ENCODE data around the gene ELMO3. TPM values are rescaled to one million over a fixed set of nuclear protein-coding genes. Genes with fewer than 3 reads are reported as not detected.

The ELMO3 gene
- total RNA-seq, 1 donor from 2014 or later, result 26.3 TPM

DNA sequence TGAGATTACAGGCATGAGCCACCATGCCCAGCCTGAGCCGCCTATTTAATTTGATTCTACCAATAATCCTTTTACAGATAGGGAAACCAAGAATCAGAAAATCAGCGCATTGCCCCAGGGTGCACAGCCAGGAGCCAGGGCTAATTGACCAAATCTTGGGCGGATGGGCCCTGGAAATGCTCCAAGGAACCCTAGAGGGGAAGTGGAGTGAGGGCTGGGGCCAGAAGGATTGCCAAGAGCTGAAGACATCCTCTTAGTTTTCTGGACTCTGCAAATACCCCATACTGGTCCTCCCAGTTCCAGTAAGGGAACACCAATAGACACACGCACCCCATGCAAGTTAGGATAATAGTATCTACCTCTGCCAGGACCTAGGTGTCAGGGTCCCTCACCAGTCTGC lies 44.5 kb downstream of the ELMO3 start:
- ATAC-seq, result no peak

DNA sequence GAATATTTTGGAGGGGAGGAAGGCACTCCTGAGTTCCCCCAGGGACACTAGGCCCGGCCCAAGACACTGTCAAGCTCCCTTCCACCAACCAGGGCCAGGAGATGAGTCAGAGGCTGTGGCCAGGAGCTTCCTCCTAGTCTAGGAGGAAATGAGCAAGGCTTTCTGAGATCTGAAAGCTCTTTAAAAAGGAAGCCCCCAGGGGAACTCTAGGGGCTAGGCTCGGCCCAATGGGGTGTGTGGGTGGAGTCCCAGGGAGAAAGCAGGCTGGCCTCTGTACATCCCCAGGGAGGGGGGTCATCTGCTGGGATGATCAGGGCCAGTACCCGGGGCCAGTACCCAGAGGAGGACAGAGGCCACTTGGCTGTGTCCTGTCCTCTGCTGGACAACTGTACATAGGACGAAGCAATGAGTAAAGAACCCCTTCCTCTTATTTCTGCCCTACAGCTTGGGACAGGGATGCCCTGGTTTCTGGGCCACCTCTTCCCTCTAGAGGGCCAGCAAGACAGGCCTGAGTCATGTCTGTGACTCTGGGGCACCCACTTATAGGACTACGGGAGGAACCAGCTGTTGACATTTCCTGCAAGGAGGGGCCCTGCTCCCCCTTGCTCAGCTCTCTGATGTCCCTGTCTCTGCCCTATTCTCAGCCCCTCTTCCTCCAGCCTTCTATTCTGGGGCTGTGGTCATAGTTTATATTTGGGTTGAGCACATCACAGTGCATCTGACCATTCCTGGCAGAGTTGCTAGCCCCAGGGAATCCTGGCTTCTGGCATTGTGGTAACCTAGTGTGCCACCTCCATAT lies 45.7 kb downstream of the ELMO3 start:
- ATAC-seq, result peak; percentile 52

DNA sequence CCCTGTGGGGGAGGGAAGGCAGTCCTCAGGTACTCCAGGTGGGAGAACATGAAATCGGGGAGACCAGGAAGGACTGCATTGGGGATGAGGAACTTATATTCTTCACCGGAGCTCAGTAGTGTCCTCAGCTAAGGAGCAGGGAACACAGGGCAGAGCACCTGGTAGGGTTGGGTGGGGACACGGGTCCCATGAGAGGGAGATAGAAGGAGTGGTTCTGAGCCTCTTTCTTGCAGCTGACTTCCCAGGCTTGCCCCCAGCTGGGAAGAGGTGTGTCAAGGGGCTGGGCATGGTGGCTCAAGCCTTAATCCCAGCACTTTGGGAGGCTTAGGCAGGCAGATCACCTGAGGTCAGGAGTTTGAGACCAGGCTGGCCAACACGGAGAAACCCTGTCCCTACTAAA lies 46.3 kb downstream of the ELMO3 start:
- ATAC-seq, result no peak

DNA sequence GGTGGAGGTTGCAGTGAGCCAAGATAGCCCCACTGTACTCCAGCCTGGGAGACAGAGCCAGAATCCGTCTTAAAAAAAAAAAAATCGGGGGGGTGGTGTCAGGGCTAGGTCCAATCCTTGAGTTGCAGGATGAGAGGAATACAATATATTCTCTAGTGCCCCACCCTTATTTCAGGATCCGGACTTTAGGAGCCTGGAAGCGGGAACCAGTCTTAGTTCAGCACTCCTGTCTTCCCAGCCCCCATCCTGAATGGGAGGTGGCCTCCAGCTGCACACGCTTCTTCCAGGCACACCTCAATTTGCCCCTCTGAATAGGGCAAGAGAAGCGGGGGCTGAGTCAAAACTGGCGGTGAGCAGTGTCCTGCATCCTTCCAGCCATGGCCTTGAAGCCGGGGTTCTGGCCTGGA lies 46.7 kb downstream of the ELMO3 start:
- ATAC-seq, result peak; percentile 0

DNA sequence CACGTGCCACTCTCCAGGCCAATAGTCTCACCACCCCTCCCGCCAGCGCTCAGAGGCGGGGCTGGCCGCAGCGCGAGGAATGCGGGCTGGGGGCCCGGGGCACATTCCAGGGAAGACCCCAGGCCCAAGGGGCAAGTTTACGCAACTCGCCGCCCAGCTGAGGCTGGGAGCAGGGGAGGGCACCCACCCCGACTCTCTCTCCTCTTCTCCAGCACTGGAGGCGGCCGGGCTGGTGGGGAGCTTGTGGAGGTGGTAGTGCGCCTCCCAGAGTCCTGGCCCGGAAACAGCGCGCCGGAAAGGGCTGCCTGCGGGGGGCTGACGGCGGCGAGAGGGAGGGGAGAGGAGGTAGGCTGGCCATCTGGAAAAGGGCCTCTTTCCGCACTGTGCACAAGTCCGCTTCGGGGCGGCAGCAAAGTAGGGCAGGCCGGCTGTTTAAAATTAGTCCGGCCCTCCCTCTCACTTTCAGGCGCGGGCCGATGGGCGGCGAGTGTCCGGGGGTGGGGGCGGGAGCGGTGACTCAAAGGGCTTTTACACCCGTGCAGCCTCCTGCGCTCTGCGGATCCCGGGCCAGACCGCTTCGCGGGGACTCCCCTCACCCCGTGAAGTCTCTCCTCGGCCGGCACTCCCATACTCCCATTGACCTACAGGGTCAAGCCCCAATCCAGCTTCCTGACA lies 47.3 kb downstream of the ELMO3 start:
- peak; percentile 24 for ATAC-seq

DNA sequence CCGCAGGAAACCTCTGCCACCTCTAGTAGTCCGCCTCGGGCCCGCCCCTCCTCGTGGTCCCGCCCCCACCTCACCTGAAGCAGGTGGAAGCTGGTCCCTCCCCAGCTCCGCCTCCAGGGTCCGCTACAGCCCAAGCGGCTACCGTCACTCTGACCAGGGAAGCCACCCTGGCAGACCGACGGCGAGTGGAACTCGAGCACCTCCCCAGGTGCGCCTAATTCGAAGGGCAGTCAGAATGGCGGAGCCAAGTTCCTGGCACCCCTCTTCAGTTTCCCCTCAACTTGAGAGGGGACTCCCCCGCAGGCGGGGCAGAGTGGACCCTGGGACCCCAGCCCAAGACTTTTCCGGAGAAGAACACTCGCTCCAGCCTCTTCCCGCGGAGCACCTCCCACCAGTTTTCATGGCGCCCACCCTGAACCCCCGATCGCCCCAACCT lies 47.8 kb downstream of the ELMO3 start:
- ATAC-seq, result peak; percentile 37

DNA sequence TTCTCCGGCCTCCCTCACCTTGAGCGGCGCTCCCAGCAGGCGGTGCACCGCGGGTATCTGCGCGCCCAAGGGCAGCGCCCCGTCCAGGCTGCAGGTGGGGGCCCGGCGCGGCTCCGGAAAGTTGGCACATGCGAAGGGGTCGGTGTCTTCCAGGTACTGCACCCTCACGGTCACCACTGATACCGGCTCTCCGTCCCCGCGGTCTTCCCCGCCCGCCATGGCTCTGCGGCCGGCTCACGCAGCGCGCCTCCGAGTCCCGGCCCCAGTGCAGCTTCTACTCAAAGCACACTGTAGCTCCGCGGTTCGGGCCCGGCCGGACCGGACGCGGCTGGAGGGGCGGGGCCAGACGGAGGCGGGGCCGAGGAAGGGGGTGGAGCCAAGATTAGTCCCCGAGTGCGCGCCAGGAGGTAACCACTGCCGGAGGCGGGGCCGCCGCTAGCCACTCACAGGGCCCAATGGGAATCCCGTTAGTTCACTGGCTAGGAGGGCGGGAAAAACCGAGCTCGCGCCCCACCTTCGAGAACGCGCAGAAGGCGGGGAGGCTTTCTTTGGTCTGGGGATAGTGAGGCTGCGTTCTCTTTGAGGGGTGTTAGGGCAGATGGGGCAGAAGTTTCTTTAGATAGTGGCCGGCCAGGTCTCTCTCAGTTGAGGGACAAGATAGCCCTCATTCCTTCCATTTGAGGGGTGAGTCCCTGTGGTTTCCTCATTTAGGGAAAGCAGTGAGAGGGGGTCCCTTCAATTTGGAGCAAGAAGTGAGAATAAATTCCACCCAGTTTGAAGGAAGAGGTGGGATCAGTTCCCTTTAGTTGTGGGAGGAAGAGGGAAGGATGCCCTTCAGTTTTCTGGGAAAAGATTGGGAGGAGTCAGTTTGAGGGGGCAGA lies 48.5 kb downstream of the ELMO3 start, which contains the start of gene FHOD1:
Gene FHOD1 (minus strand): TSS at position 290 of the 881 bp plus-strand sequence. CDS start 71 bp downstream, at position 219.
- peak; percentile 88 for ATAC-seq

DNA sequence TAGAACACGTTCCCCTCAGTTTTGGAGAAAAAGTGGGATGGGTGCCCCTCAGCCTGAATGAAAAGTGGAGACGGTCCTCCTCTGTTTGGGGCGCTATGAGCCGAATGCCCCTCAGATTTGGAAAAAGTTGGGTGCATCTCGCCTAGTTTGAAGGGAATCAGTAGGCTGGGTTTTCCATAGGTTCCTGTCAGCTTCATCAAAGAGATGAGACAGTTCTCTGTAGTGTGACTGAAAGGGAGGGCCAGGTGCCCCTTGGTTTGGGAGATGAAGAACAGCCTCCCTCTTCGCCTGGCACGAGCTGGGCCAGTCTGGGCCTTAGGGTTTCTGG lies 49.1 kb downstream of the ELMO3 start:
- ATAC-seq, result no peak

DNA sequence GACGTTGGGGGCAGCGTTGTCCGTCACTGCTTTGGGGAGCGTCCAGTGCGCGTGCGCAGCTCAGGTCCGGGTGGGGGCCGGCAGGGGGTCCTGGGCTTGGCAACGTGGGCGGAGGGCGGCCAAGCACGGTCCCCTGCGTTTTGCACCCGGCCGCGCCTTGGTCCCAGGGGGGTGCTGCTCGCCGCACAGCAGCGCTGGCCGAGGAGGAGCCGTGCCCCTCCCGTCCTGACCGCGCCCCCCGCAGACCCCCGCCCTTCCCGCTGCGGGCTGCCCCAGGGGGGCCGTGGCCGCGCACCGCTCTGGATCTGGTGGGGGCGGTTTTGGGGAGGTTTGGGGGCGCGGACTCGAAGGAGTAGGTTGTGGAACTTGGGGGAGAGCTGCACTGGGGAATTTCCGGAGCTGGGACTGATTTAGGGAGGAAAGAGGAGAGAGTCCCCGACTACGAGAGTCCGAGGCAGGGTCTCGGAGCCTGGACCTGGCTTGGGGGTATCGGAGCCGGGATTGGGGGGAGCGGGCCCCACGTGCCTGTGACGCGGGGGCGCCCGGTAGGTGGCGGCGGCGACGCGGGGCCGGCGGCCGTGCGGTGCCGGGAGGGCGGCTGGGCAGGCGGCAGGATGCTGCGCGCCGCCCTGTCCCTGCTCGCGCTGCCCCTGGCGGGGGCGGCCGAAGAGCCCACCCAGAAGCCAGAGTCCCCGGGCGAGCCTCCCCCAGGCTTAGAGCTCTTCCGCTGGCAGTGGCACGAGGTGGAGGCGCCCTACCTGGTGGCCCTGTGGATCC lies 49.7 kb downstream of the ELMO3 start, which contains the start of gene SLC9A5:
Gene SLC9A5 (plus strand): TSS at position 579 of the 777 bp plus-strand sequence. CDS start 36 bp downstream, at position 615.
- no peak for ATAC-seq

DNA sequence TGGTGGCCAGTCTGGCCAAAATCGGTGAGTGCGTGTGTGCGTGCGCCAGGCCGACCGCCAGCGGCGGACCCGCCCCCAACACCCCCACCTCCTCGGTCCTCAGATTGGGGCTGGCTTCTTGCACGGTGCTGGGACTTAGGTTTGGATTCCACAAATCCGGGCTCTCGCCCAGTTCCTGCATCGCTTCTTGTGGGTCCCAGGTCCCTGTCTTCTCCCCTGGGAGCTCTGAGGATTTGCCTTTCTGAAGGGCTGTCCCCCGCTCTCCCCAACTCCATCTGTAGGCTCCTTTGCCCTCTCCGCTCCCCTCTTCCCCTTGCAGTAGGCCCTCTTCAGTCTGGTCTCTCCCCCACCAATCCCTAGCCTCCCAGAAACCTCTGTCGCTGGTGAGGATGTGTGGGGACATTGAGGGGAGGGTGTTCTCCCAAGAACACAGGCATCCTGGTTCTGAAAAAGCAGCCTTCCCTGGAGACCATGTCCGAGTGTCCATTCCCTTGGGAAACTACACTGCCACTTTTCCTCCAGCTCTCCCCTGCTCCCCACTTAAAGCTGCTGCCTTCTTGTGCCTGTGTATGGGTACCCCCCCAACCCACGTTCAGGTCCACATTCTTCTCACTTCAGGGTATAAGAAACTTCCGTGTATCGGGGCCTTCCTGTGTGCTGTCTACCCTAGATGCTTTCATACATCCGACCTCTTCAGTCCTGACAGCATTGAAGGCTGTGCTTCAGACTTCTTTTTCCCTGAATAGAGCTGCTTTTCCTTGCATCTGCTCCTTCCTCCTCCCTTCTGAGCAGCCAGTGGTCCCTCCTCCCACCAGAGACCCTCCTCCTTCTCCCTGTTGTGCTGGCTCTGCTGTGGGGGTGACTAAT lies 50.5 kb downstream of the ELMO3 start:
- no peak for ATAC-seq

DNA sequence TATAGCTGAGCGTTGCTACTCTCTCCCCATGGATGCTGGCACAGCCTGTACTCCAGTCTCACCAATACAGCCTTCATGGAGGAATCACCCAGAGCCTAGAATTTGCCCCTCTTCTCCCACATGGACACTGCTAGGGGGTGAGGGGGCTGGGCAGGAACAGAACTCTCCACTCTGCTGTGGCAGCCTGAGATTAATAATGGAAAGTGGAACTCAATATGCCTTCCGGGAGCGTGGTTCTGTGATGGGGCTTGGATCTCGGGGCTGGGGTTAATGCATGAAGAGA lies 51.1 kb downstream of the ELMO3 start:
- ATAC-seq, result no peak

DNA sequence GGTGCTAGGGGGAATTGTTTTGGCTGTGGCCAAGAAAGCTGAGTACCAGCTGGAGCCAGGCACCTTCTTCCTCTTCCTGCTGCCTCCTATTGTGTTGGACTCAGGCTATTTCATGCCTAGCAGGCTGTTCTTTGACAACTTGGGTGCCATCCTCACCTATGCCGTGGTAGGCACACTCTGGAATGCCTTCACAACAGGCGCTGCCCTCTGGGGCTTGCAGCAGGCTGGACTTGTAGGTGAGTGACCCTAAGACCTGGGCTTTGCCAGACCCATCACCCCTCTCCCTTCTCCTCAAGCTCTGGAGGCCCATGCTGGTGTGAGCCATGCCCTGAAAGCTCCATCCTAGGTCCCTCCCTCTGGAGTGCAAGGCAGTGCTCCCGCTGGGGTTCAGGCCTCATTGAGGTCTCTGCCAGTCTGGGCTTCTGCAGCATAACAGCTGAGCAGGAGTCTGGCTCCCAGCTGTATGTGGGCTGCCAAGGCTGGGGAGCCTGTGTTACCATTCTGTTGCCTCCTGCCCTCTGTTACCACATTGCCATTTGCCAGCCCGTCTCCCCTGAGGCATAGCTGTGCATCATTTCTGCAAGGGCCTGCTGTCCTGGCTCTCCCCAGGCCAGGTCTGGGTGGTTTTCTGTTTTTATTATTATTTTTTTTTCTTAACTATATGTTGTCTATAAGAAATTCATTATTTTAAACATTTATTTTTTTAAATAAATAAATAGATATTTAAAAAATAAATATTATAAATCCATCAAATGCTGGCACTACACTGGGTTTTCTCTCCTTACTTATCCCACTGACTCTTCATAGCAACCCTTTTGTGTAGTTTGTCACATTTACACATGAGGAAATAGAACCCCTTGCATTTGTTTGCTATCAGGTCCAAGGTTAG lies 53.9 kb downstream of the ELMO3 start:
- no peak for ATAC-seq

Other genes with a start within 250 kb of the ELMO3 start
- gene CES3, start 237.9 kb upstream of the ELMO3 start, total RNA-seq, result 1.1 TPM
- 6.0 TPM for gene CES4A, start 210.5 kb upstream of the ELMO3 start, total RNA-seq
- 40.4 TPM for gene CBFB, start 170.0 kb upstream of the ELMO3 start, total RNA-seq
- 12.1 TPM for gene PHAF1, start 89.2 kb upstream of the ELMO3 start, total RNA-seq
- 3.7 TPM for gene B3GNT9, start 48.1 kb upstream of the ELMO3 start, total RNA-seq
- gene TRADD, start 39.2 kb upstream of the ELMO3 start, total RNA-seq, result 18.0 TPM
- gene FBXL8, start 39.2 kb upstream of the ELMO3 start, total RNA-seq, result 5.5 TPM
- gene HSF4, start 34.4 kb upstream of the ELMO3 start, total RNA-seq, result 10.9 TPM
- gene NOL3, start 28.6 kb upstream of the ELMO3 start, total RNA-seq, result 23.3 TPM
- 7.8 TPM for gene MATCAP1, start 15.2 kb upstream of the ELMO3 start, total RNA-seq
- 1.4 TPM for gene EXOC3L1, start 9.0 kb upstream of the ELMO3 start, total RNA-seq
- gene E2F4, start 7.0 kb upstream of the ELMO3 start, total RNA-seq, result 36.6 TPM
- gene TMEM208, start 28.0 kb downstream of the ELMO3 start, total RNA-seq, result 25.3 TPM
- 7.4 TPM for gene FHOD1, start 48.4 kb downstream of the ELMO3 start, total RNA-seq
- gene SLC9A5, start 49.8 kb downstream of the ELMO3 start, total RNA-seq, result 0.08 TPM
- gene PLEKHG4, start 80.4 kb downstream of the ELMO3 start, total RNA-seq, result 4.9 TPM
- gene KCTD19, start 127.6 kb downstream of the ELMO3 start, total RNA-seq, result not detected
- gene LRRC36, start 127.7 kb downstream of the ELMO3 start, total RNA-seq, result not detected
- gene TPPP3, start 194.4 kb downstream of the ELMO3 start, total RNA-seq, result 3.7 TPM
- gene ZDHHC1, start 217.3 kb downstream of the ELMO3 start, total RNA-seq, result 3.8 TPM
- gene HSD11B2, start 232.0 kb downstream of the ELMO3 start, total RNA-seq, result 6.6 TPM

Data from esophagus mucosa (tissue), 1 donor.